Small intestine (tissue), 16 donors: Measurements from ENCODE around the gene ARFRP1. TPM values are rescaled to one million over a fixed set of nuclear protein-coding genes. Genes with fewer than 3 reads are reported as not detected.

Experiments
- DNase-seq, 2 donors: peaks; one replicate each; pipeline versions ENCODE4 v3.0.0 to v3.0.0-alpha.2; 2013
- FAIRE-seq: peaks from 2 replicates; lab custom pipeline; 2012; peaks lifted over from hg19 to GRCh38; lab: Jason Lieb, UNC
- H3K27ac ChIP-seq, 3 donors: one replicate each; pipeline ENCODE4 v1.5.1; 2013; ENCODE audit warnings: low read length in 2 of 3, mild to moderate bottlenecking in 2 of 3, control low read depth in 1 of 3, inconsistent platforms in 1 of 3, low read depth in 1 of 3, moderate library complexity in 1 of 3
- H3K27me3 ChIP-seq, 3 donors: one replicate each; pipeline ENCODE4 v1.6.1; 2013; ENCODE audit warnings: low read length in 3 of 3, inconsistent platforms in 1 of 3; ENCODE audit not compliant: control insufficient read depth in 3 of 3, insufficient read depth in 3 of 3
- H3K36me3 ChIP-seq, 3 donors: one replicate each; pipeline ENCODE4 v1.6.1; 2013; ENCODE audit warnings: low read length in 3 of 3, inconsistent platforms in 1 of 3, low read depth in 1 of 3, mild to moderate bottlenecking in 1 of 3, moderate library complexity in 1 of 3; ENCODE audit not compliant: control insufficient read depth in 3 of 3, insufficient read depth in 2 of 3
- H3K4me1 ChIP-seq, 3 donors: one replicate each; pipeline ENCODE4 v1.6.1; 2013; ENCODE audit warnings: low read length in 2 of 3, inconsistent platforms in 1 of 3, low read depth in 1 of 3, mild to moderate bottlenecking in 1 of 3, moderate library complexity in 1 of 3; ENCODE audit not compliant: control insufficient read depth in 3 of 3, insufficient read depth in 2 of 3
- H3K4me3 ChIP-seq, 3 donors: one replicate each; pipeline ENCODE4 v1.5.1; 2013; ENCODE audit warnings: low read length in 3 of 3, control low read depth in 1 of 3, inconsistent platforms in 1 of 3, low read depth in 1 of 3, mild to moderate bottlenecking in 1 of 3, moderate library complexity in 1 of 3
- H3K9me3 ChIP-seq, 2 donors: one replicate each; pipeline ENCODE4 v1.6.1; 2013; ENCODE audit warnings: low read depth in 1 of 2, low read length in 1 of 2; ENCODE audit not compliant: control insufficient read depth in 2 of 2, insufficient read depth in 1 of 2
- WGBS, 3 donors: extraction: QIAGEN DNeasy Blood & Tissue Kit; methylation state at CpG; one replicate each; pipeline ENCODE4 v1.1.7; 2013; 5-methylcytosine and 5-hydroxymethylcytosine counted together
- long read RNA-seq, 10 donors: transcript quantifications; one replicate each; lab custom pipeline, GENCODE V29; 2026
- polyA plus RNA-seq, 4 donors: library from polyadenylated mRNA; stranded (reverse) in 3 of 4; unstranded in 1 of 4; fragments of 200-250 nt in 3 of 4; fragments of 120-200 nt in 1 of 4; gene quantifications; one replicate each; pipeline versions ENCODE4 v1.2.1 to v1.2.3, GENCODE V29; 2013
- donor health status: healthy with polysubstance abuse.
- donor health status: control.
- donor health status: control.
- donor health status: Bipolar disorder and iron deficiency.
- donor health status: healthy.

The ARFRP1 gene
- 10 to 100 TPM; 21.5 to 78.6 (median 60.8) TPM for polyA plus RNA-seq
- long read RNA-seq, donor 1, partial matches to known transcripts, result 0 of 18 reads
- long read RNA-seq, donor 1, other reads (novel, unspliced or antisense), result 11 of 18 reads
- long read RNA-seq, donor 2, partial matches to known transcripts, result 0 of 3 reads
- long read RNA-seq, donor 2, other reads (novel, unspliced or antisense), result 0 of 3 reads
- long read RNA-seq, donor 3, partial matches to known transcripts, result 0 of 5 reads
- long read RNA-seq, donor 3, other reads (novel, unspliced or antisense), result 0 of 5 reads
- long read RNA-seq, donor 4, result 0 reads
- long read RNA-seq, donor 5, partial matches to known transcripts, result 0 of 1 reads
- long read RNA-seq, donor 5, other reads (novel, unspliced or antisense), result 0 of 1 reads
- long read RNA-seq, donor 6, partial matches to known transcripts, result 0 of 4 reads
- long read RNA-seq, donor 6, other reads (novel, unspliced or antisense), result 0 of 4 reads
- long read RNA-seq, donor 7, partial matches to known transcripts, result 0 of 19 reads
- long read RNA-seq, donor 7, other reads (novel, unspliced or antisense), result 9 of 19 reads
- long read RNA-seq, donor 8, result 0 reads
- long read RNA-seq, donor 9, result 0 reads
- long read RNA-seq, donor 10, partial matches to known transcripts, result 0 of 7 reads
- long read RNA-seq, donor 10, other reads (novel, unspliced or antisense), result 0 of 7 reads

DNA sequence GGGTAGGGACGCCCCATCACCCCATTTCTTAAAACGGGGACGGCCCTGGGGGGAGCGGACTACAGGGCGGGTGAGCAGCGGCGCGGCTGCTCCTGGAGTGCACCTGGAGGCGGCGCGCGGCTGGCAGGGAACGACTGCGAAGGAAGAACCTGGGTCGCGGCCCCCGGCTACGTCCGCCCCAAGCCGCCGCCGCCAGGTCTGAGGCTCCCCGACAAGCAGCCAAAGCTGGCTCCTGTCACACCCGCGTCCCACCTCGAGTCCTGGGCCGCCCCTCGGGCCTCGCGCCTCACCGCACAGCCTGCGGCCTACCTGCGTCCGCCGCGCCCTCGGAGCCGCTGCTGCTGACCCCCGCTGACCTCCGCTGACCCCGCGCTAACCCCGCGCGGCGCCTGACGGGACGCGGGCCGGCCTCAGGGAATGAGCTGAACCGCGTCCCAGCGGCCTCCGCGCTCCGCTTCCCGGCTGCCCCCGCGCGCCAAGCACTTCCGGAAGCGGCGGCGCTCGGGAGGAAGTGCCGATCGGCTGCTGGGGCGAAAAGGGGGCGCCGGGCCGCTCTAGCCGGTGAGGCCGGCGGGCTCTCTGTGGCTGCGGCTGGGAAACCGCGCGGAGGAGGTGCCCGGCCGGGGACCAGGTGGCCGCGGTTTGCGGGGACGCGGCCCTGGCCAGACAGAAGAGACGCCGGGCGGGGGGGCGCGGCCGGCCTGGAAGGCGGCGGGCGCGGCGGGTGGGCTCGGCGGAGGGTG, at the start of gene ARFRP1, which contains the start of gene ZGPAT:
TSS of gene ARFRP1 (minus strand) at position 419 of the 743 bp plus-strand sequence. CDS start 885 bp downstream, outside the sequence.
TSS of gene ZGPAT (plus strand) at position 482 of the 743 bp plus-strand sequence. CDS start 542 bp downstream, outside the sequence.
- peaks cover 4 to 68% (median 16%) of the 10 kb centered on the region in 3 donors for H3K36me3 ChIP-seq

DNA sequence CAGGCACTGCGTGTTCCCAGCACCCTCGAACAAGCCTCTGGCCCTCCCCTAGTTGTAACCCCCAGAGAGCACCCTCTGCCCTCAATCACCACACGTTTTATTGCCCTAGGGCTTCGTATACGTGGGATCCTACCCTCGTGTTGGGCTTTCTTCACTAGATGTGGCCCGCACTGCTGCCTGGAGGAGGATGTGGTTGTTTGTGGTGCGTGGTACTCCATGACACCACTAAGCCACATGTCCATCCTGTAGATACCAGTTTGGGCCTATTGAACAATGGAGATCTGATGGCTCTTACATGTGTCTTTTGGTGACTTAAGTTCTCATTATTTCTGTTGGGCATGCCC, 48.8 kb upstream of the ARFRP1 start:
- DNase-seq, result peak in 1 of 2 donors; percentile 6
- no peak overlapping the region for H3K4me3 ChIP-seq

More for the DNA sequence above, at the start of gene ARFRP1, which contains the start of gene ZGPAT:
- Histone ChIP-seq H3K4me1 (peaks cover 4 to 16% (median 6%) of the 10 kb centered on the region in 3 donors), H3K4me3 (peak within 1 kb of the TSS; percentile 73 to 92 (median 90)), H3K9me3 (no peaks in the 10 kb centered on the region), H3K27me3 (no peaks in the 10 kb centered on the region), H3K27ac (peak within 1 kb of the TSS; percentile 66 to 92 (median 82))
- peak; percentile 88 to 95 for DNase-seq
- FAIRE-seq, result no peak
- WGBS, 3 donors, result 0 to 1% (median 1%) methylated on average over 50 to 98 of the region's 98 CpGs

DNA sequence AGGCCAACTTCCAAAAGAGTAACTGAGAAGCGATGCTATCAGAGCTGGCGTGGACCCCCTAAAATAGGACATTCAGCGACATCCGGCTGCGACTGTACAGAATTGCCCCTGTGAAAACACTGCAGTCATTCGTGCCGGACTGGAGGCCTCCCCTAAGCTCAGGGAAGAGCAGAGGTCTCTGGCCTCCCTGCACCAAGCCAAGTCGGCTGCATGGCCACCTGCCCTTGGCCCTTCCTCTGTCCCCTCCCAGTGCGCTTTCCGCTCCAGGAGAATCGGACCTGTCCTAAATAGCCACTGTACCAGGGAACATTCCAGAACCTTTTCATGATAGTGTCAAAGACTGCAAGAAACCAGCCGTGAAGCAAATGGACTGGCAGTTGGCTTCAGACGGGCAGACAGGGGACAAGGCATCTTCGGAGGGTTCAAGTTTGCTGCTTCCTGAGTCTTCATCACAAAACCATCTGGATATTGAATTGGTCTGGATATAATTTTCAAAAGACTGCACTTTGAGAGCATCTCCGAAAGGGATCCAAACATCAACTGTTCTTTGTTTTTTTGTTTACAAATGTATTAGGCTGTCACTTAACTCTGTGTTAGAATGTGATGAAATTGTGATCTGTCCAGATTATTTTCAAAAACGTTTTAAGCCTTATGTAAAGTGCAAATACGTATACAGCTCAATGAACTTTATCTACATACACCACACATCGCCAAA, 48.3 kb upstream of the ARFRP1 start:
- peaks cover 0 to 3% (median 0%) of the 10 kb centered on the region in 3 donors for H3K27me3 ChIP-seq
- DNase-seq, result no peak

More for the DNA sequence above, 48.8 kb upstream of the ARFRP1 start:
- no peak for FAIRE-seq
- peaks cover 0 to 3% (median 0%) of the 10 kb centered on the region in 3 donors for H3K27me3 ChIP-seq
- no peaks in the 10 kb centered on the region for H3K36me3 ChIP-seq
- H3K4me1 ChIP-seq, result no peaks in the 10 kb centered on the region
- H3K27ac ChIP-seq, result no peak overlapping the region
- H3K9me3 ChIP-seq, result no peaks in the 10 kb centered on the region
- WGBS, 3 donors, result 26 to 42% (median 41%) methylated on average over 8 of the region's 8 CpGs

DNA sequence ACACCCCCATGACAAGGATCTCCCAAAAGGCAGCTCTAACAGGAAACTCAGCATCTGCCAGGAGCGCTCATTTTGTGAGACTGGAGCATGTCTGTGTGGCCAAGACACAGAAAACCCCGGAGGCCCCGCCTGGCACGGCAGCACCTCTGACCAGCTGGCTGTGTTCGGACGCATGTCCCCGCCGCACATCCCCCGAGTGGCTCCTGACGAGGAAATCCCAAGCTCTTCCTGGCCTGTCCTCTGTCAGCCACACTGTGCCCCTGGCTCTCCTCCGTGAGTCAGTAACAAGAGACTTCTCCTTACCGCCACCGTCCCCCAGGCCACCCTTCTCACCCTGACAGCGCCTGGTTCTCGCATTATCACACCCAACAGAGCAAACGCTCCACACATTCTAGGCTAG, 46.2 kb upstream of the ARFRP1 start:
- no peak overlapping the region for H3K4me3 ChIP-seq
- no peaks in the 10 kb centered on the region for H3K9me3 ChIP-seq
- WGBS, 3 donors, result 70 to 74% (median 74%) methylated on average over 16 of the region's 16 CpGs
- H3K27me3 ChIP-seq, result peaks cover 0 to 3% (median 0%) of the 10 kb centered on the region in 3 donors
- H3K27ac ChIP-seq, result no peak overlapping the region
- FAIRE-seq (no peak), DNase-seq (no peak)
- H3K4me1 ChIP-seq, result no peaks in the 10 kb centered on the region
- peaks cover 0 to 6% (median 0%) of the 10 kb centered on the region in 3 donors for H3K36me3 ChIP-seq

More for the DNA sequence above, 48.3 kb upstream of the ARFRP1 start:
- 71 to 81% (median 78%) methylated on average over 18 of the region's 18 CpGs for WGBS, 3 donors
- Histone ChIP-seq H3K4me3 (no peak overlapping the region), H3K4me1 (no peaks in the 10 kb centered on the region), H3K27ac (no peak overlapping the region), H3K9me3 (no peaks in the 10 kb centered on the region), H3K36me3 (no peaks in the 10 kb centered on the region)
- FAIRE-seq, result no peak

GRCh38 chr20:63753381-63753780, 45.6 kb upstream of the ARFRP1 start:
- FAIRE-seq, result no peak
- H3K27me3 ChIP-seq, result peaks cover 0 to 3% (median 0%) of the 10 kb centered on the region in 3 donors
- DNase-seq, result no peak
- no peak overlapping the region for H3K4me3 ChIP-seq
- H3K4me1 ChIP-seq, result no peaks in the 10 kb centered on the region
- 89 to 93% (median 90%) methylated on average over 13 of the region's 13 CpGs for WGBS, 3 donors
- H3K9me3 ChIP-seq, result no peaks in the 10 kb centered on the region
- peaks cover 0 to 6% (median 0%) of the 10 kb centered on the region in 3 donors for H3K36me3 ChIP-seq
- no peak overlapping the region for H3K27ac ChIP-seq

DNA sequence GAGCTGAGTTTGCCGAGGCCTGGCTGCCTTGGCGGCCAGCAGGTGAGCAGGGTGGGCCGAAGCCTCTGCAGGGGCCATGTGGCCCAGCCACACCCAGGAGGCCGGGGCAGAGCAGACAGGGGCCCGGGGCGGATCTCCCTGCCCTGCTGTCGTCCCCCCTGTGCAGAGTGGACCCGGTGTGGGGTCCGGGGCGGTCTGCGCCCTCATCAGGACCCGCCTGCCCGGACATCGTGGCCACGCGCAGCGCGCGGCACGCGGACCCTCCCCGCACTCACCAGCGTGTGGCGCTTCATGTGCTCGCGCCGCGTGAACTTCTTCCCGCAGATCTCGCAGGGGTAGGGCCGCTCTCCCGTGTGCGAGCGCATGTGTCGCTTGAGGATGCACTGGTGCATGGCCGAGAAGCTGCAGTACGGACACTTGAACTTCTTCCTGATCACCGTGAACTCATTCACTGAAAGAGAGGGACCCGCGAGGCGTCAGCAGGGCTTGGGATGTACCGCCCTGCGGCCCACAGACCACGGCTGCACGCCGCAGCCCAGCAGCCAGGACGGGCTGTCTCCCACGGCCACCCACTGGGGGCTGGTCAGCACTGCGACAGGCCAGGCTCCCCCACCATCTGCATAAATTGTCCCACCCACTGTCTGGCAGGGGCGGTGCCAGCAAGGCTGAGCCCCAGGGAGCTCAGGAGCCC, 44.8 kb upstream of the ARFRP1 start:
- H3K36me3 ChIP-seq, result peaks cover 0 to 6% (median 0%) of the 10 kb centered on the region in 3 donors
- H3K27me3 ChIP-seq, result peaks cover 0 to 3% (median 0%) of the 10 kb centered on the region in 3 donors
- H3K4me1 ChIP-seq, result no peaks in the 10 kb centered on the region
- 84 to 91% (median 90%) methylated on average over 40 to 50 of the region's 50 CpGs for WGBS, 3 donors
- no peak overlapping the region for H3K27ac ChIP-seq
- no peaks in the 10 kb centered on the region for H3K9me3 ChIP-seq
- no peak for DNase-seq
- FAIRE-seq, result no peak
- no peak overlapping the region for H3K4me3 ChIP-seq

DNA sequence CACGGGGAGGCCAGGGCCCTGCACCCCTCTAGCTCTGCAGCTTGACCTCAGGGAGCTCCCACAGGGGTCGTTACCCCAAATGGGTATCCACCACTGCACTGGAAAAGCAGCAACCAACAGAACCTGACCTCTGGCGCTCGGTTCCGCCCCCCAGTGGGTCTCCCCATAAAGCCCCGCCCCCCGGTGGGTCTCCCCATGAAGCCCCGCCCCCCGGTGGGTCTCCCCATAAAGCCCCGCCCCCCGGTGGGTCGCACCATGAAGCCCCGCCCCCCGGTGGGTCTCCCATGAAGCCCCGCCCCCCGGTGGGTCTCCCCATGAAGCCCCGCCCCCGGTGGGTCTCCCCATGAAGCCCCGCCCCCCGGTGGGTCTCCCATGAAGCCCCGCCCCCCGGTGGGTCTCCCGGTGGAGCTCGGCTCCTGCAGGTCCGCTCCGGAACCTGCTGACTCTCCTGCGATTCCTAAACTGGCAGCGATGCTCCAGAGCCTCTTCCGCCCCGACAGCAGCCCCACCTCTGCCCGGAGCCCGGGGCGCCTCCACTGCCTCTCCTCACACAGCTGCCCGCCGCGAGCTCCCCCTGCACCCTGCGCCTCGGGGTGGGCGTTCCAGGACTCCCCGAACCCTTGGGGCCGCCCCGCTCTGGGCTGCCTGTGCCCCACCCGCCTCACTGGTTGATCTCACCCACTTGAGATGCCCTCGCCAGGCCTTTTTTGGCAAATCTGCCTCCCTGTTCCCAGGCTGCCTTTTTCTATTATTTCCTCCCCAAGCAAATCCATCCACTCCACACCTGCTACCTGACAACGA, 43.9 kb upstream of the ARFRP1 start:
- Histone ChIP-seq H3K4me3 (no peak overlapping the region), H3K9me3 (no peaks in the 10 kb centered on the region), H3K4me1 (no peaks in the 10 kb centered on the region), H3K36me3 (peaks cover 0 to 6% (median 0%) of the 10 kb centered on the region in 3 donors), H3K27ac (peak overlapping the region in 2 of 3 donors; percentile 34 to 55), H3K27me3 (peaks cover 0 to 3% (median 0%) of the 10 kb centered on the region in 3 donors)
- no peak for DNase-seq
- FAIRE-seq, result no peak
- 71 to 76% (median 72%) methylated on average over 18 to 41 of the region's 45 CpGs for WGBS, 3 donors
